B cell (primary cell): ENCODE results near the gene PDCD7. TPM values are rescaled to one million over a fixed set of nuclear protein-coding genes. Genes with fewer than 3 reads are reported as not detected.
A peak's percentile ranks its signal among the peaks of the same experiment; 100 is the strongest.
"Not testable (repeated sequence)": the region's sequence is repeated elsewhere in the genome, so short reads cannot be mapped to it uniquely, and the experiment has no call there.

Experiments
- ATAC-seq: fragments of 200-7000 bp; cut with Tn5 transposase; one replicate; pipeline ENCODE4 v1.10.0; 2021; ENCODE audit warnings: low read depth, mild to moderate bottlenecking, moderate number of reproducible peaks, moderate library complexity
- CTCF ChIA-PET: fragments of 350-600 bp; sonication (Branson Sonifier 250); formaldehyde crosslinking; loops from one replicate; lab custom pipeline; 2021; ENCODE audit warnings: antibody characterized with exemption, inconsistent platforms; lab: Charles Lee
- POLR2A ChIA-PET: fragments of 350-600 bp; sonication (Branson Sonifier 250); formaldehyde crosslinking; loops from one replicate; lab custom pipeline; 2021; ENCODE audit warnings: antibody characterized with exemption; lab: Charles Lee
- DNase-seq: peaks from one replicate; pipeline ENCODE4 v3.0.0; 2013
- H2AFZ ChIP-seq: 2 replicates; pipeline ENCODE4 v1.6.1; 2012; ENCODE audit warnings: mild to moderate bottlenecking, low read depth, low read length; ENCODE audit not compliant: insufficient read depth, poor library complexity, severe bottlenecking
- H3K27ac ChIP-seq, 2 donors: 1 replicate in 1 of 2; 2 replicates in 1 of 2; pipeline ENCODE4 v1.5.1; 2012 to 2013; ENCODE audit warnings: low read length in 2 of 2, mild to moderate bottlenecking in 2 of 2, moderate library complexity in 1 of 2
- H3K27me3 ChIP-seq, 4 experiments: fragments of 200-600 bp in 1 of 4; sonication (generic) in 1 of 4; replicated peaks in 1 of 4; 1 replicate in 2 of 4; 2 replicates in 2 of 4; pipeline versions ENCODE4 v1.6.1 to v1.7.0; 2013 to 2016; ENCODE audit warnings: low read length in 3 of 4, mild to moderate bottlenecking in 2 of 4, mixed read lengths in 1 of 4, moderate library complexity in 1 of 4; ENCODE audit not compliant: insufficient read depth in 4 of 4, control insufficient read depth in 3 of 4; ENCODE audit errors: control extremely low read depth in 1 of 4
- H3K36me3 ChIP-seq, 2 experiments: replicated peaks in 1 of 2; 1 replicate in 1 of 2; 2 replicates in 1 of 2; pipeline versions ENCODE4 v1.6.1 to v1.7.1; 2013; ENCODE audit warnings: low read length in 1 of 2; ENCODE audit not compliant: insufficient read depth in 2 of 2, control insufficient read depth in 1 of 2; ENCODE audit errors: control extremely low read depth in 1 of 2, extremely low read depth in 1 of 2
- H3K4me1 ChIP-seq, 2 donors: fragments of 200-600 bp in 1 of 2; sonication (generic) in 1 of 2; 1 replicate in 1 of 2; 2 replicates in 1 of 2; pipeline versions ENCODE4 v1.5.1 to v1.6.1; 2013 to 2017; ENCODE audit warnings: low read length in 2 of 2; ENCODE audit not compliant: control insufficient read depth in 2 of 2, insufficient read depth in 2 of 2
- H3K4me2 ChIP-seq: replicated peaks from 2 replicates; pipeline ENCODE3; 2012; ENCODE audit warnings: mild to moderate bottlenecking, low read depth, low read length; ENCODE audit not compliant: poor library complexity, severe bottlenecking
- H3K4me3 ChIP-seq, 5 experiments: fragments of 200-600 bp in 1 of 5; sonication (generic) in 1 of 5; 1 replicate in 3 of 5; 2 replicates in 2 of 5; pipeline versions ENCODE4 v1.5.1 to v1.7.0; 2011 to 2016; ENCODE audit warnings: low read length in 4 of 5, mild to moderate bottlenecking in 4 of 5, low read depth in 2 of 5, control low read depth in 1 of 5, moderate library complexity in 1 of 5; ENCODE audit not compliant: insufficient read depth in 1 of 5; ENCODE audit errors: control extremely low read depth in 1 of 5, extremely low read depth in 1 of 5
- H3K79me2 ChIP-seq: fragments of 200-600 bp; sonication (generic); one replicate; pipeline ENCODE4 v1.6.0; 2016; ENCODE audit warnings: low read length; ENCODE audit not compliant: control insufficient read depth, insufficient read depth
- H3K9ac ChIP-seq: fragments of 200-600 bp; sonication (generic); 2 replicates; pipeline ENCODE4 v1.6.1; 2017; ENCODE audit warnings: mild to moderate bottlenecking, low read length, moderate library complexity
- H3K9me3 ChIP-seq, 3 donors: one replicate each; pipeline versions ENCODE4 v1.6.1 to v1.7.1; 2013; ENCODE audit warnings: low read length in 2 of 3; ENCODE audit not compliant: control insufficient read depth in 2 of 3, insufficient read depth in 1 of 3; ENCODE audit errors: control extremely low read depth in 1 of 3
- H4K20me1 ChIP-seq: 2 replicates; pipeline ENCODE4 v1.6.0; 2012; ENCODE audit warnings: mild to moderate bottlenecking, low read length; ENCODE audit not compliant: insufficient read depth, control insufficient read depth, poor library complexity, severe bottlenecking
- H3K27ac Mint-ChIP-seq: one replicate; pipeline ENCODE4 v1.8.0; 2021; ENCODE audit warnings: mixed read lengths
- H3K27me3 Mint-ChIP-seq: one replicate; pipeline ENCODE4 v1.8.0; 2021; ENCODE audit warnings: mixed read lengths
- H3K4me1 Mint-ChIP-seq: one replicate; pipeline ENCODE4 v1.8.0; 2021; ENCODE audit warnings: mixed read lengths
- H3K4me3 Mint-ChIP-seq: one replicate; pipeline ENCODE4 v1.8.0; 2021; ENCODE audit warnings: mixed read lengths
- H3K9me3 Mint-ChIP-seq: one replicate; pipeline ENCODE4 v1.8.0; 2022; ENCODE audit warnings: mixed read lengths; ENCODE audit not compliant: insufficient read depth
- CTCF ChIP-seq: fragments of 200-600 bp; IDR thresholded peaks from one replicate; pipeline ENCODE4 v1.8.0; 2022; ENCODE audit warnings: antibody characterized with exemption, mild to moderate bottlenecking
- EZH2 ChIP-seq: IDR thresholded peaks from 2 replicates; pipeline ENCODE4 v1.6.1; 2012; ENCODE audit warnings: borderline replicate concordance, low read depth, mild to moderate bottlenecking, moderate library complexity, low read length; ENCODE audit not compliant: insufficient read depth, poor library complexity, severe bottlenecking
- WGBS: methylation state at CpG from one replicate; pipeline ENCODE4 v1.1.5; 2013; ENCODE audit warnings: missing lambda C conversion rate; ENCODE audit not compliant: insufficient coverage; 5-methylcytosine and 5-hydroxymethylcytosine counted together
- intact Hi-C: fragments of 100-400 bp; cut with micrococcal nuclease; formaldehyde crosslinking; loops from one replicate; pipeline ENCODE4 v1.10.0; 2022
- polyA plus RNA-seq: library from polyadenylated mRNA; depleted of rRNA; stranded (reverse); fragments of >200 nt; gene quantifications from 2 replicates; pipeline ENCODE4 v1.2.3, GENCODE V29; 2012
- total RNA-seq, 2 donors: library from RNA; stranded (reverse); fragments of 120-200 nt in 1 of 2; gene quantifications; 1 replicate in 1 of 2; 2 replicates in 1 of 2; pipeline versions ENCODE4 v1.2.3 to v1.2.4, GENCODE V29; 2013 to 2022

Gene PDCD7
- total and polyA plus RNA-seq, 2 donors (not counting 1 experiment from before 2014, with no cell fraction given) = 34.6 to 47.0 TPM

DNA sequence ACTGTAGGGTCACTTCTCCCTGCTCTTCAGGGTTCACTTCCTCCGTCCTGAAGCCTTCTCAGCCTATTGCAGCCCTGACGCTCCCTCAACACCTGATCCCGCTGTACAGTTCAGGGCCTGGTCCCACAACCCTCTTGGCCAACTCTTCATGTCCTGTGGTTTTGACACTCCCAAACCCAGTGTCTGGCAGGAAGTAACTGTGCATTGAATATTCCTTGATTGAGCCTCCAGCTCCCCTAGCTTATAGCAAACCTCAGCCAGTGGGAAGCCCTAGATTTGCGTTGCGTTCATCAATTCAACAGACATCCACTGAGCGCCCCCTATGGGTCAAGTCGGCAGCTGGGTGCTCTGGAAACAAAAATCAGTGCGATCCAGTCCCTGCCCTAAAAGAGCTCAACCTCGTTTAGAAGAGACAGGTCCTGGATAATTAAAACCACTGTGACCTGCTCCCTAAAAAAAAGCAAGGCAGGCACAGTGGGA is 32.2 kb downstream of the PDCD7 start:
- Mint-ChIP-seq H3K4me1 (no peaks in the 10 kb centered on the region), H3K27me3 (no peaks in the 10 kb centered on the region), H3K9me3 (no peaks in the 10 kb centered on the region), H3K27ac (no peak overlapping the region), H3K4me3 (no peak overlapping the region)
- DNase-seq = peak; percentile 47
- Histone ChIP-seq H3K4me1 (no peaks in the 10 kb centered on the region), H3K4me3 (no peak overlapping the region), H4K20me1 (no peaks in the 10 kb centered on the region), H3K27me3 (no peaks in the 10 kb centered on the region), H2AFZ (no peak overlapping the region), H3K9me3 (no peaks in the 10 kb centered on the region), H3K79me2 (no peaks in the 10 kb centered on the region), H3K9ac (no peak overlapping the region), H3K36me3 (peaks cover 1 to 26% of the 10 kb centered on the region in 2 experiments), H3K27ac (no peak overlapping the region), H3K4me2 (no peak overlapping the region)
- ATAC-seq = no peak
- intact Hi-C loops = no loop called here
- CTCF ChIA-PET = interaction anchor here (0.8 to 1.9 kb wide), 7 partner anchors 10 to 82 kb away, joined by 3 to 7 read pairs (median 4); partner anchors contain the start of gene UBAP1L
- WGBS = 51% methylated on average over 9 of the region's 9 CpGs
- POLR2A ChIA-PET = no interaction called here
- TF ChIP-seq EZH2 (no peak), CTCF (peak; percentile 42)

GRCh38 chr15:65100442-65100841 is 33.2 kb downstream of the PDCD7 start:
- intact Hi-C loops = no loop called here
- Histone ChIP-seq H3K36me3 (peaks cover 1 to 20% of the 10 kb centered on the region in 2 experiments), H3K4me1 (no peaks in the 10 kb centered on the region), H3K4me2 (no peak overlapping the region), H2AFZ (no peak overlapping the region), H3K4me3 (no peak overlapping the region), H3K27me3 (no peaks in the 10 kb centered on the region), H3K79me2 (no peaks in the 10 kb centered on the region), H4K20me1 (no peaks in the 10 kb centered on the region), H3K9ac (no peak overlapping the region), H3K9me3 (no peaks in the 10 kb centered on the region), H3K27ac (no peak overlapping the region)
- no peak overlapping the region for H3K4me3 Mint-ChIP-seq
- 80% methylated on average over 1 of the region's 7 CpGs for WGBS
- no peak overlapping the region for H3K27ac Mint-ChIP-seq
- ChIA-PET POLR2A (no interaction called here), CTCF (interaction anchor here (0.5 to 1.5 kb wide), 2 partner anchors 14 to 673 kb away, joined by 3 to 4 read pairs; partner anchors contain the start of gene UBAP1L)
- no peaks in the 10 kb centered on the region for H3K27me3 Mint-ChIP-seq
- no peak for ATAC-seq
- TF ChIP-seq EZH2 (no peak), CTCF (no peak)
- H3K4me1 Mint-ChIP-seq = no peaks in the 10 kb centered on the region
- no peak for DNase-seq
- no peaks in the 10 kb centered on the region for H3K9me3 Mint-ChIP-seq

DNA sequence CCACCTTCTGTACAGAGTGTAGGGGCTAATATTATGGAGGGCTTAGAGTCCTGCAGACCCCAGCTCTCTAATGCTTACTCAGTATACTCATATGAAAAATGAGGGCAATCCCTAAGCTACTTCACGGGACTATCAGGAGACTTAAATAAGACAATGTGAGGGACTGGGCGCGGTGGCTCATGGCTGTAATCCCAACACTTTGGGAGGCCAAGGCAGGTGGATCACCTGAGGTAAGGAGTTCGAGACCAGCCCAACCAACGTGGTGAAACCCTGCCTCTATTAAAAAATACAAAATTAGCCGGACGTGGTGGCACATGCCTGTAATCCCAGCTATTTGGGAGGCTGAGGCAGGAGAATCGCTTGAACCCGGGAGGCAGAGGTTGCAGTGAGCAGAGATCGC is 33.8 kb downstream of the PDCD7 start:
- H3K27me3 Mint-ChIP-seq, H3K4me3 Mint-ChIP-seq, POLR2A ChIA-PET, H3K4me1 ChIP-seq, H3K79me2 ChIP-seq, H3K27me3 ChIP-seq, DNase-seq, H3K9ac ChIP-seq, intact Hi-C loops, H4K20me1 ChIP-seq, H3K4me3 ChIP-seq, H2AFZ ChIP-seq, H3K4me2 ChIP-seq, ATAC-seq, H3K9me3 Mint-ChIP-seq, H3K9me3 ChIP-seq, H3K27ac Mint-ChIP-seq, H3K27ac ChIP-seq, H3K4me1 Mint-ChIP-seq: not testable (repeated sequence)
- CTCF ChIA-PET = interaction anchor here (0.5 kb wide), 1 partner anchor 673 kb away, joined by 4 read pairs; no protein-coding TSS in a partner anchor
- H3K36me3 ChIP-seq = peaks cover 1 to 19% of the 10 kb centered on the region in 2 experiments
- 100% methylated on average over 5 of the region's 10 CpGs for WGBS
